Epithelial cell of esophagus (primary cell): Measurements from ENCODE around the gene DOK1.

Experiments
- DNase-seq: peaks from one replicate; pipeline ENCODE4 v3.0.0; 2010; ENCODE audit warnings: low read depth
- H3K4me3 ChIP-seq: 2 replicates; pipeline ENCODE4 v1.5.1; 2011; ENCODE audit warnings: mild to moderate bottlenecking, low read length, control low read depth
- TF ChIP-seq, protein P1 (sequence below): IDR thresholded peaks from 2 replicates; pipeline ENCODE4 v1.5.1; 2011; ENCODE audit warnings: low read depth, mild to moderate bottlenecking, low read length, control low read depth, inconsistent platforms; ENCODE audit not compliant: insufficient read depth; ENCODE audit errors: missing control alignments

The DOK1 gene

DNA sequence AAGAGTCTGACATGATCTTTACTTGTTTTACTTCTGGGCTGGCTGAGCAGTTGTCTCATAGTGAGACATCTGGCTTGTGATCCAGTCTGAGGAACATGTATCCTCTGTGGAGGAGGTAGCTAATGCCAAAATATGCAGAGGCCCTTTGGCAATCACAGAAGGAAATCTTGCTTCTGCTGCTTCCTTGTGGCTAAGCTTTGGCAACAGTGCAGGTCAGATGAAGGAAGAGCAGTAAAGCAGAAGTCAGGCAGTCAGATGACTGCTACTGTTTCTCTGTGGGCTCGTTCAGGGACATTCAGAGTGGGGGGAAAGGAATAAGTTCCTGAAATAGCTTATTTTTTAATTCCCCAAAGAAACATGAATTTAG, 22.3 kb downstream of the DOK1 start:
- TF ChIP-seq, protein P1, sequence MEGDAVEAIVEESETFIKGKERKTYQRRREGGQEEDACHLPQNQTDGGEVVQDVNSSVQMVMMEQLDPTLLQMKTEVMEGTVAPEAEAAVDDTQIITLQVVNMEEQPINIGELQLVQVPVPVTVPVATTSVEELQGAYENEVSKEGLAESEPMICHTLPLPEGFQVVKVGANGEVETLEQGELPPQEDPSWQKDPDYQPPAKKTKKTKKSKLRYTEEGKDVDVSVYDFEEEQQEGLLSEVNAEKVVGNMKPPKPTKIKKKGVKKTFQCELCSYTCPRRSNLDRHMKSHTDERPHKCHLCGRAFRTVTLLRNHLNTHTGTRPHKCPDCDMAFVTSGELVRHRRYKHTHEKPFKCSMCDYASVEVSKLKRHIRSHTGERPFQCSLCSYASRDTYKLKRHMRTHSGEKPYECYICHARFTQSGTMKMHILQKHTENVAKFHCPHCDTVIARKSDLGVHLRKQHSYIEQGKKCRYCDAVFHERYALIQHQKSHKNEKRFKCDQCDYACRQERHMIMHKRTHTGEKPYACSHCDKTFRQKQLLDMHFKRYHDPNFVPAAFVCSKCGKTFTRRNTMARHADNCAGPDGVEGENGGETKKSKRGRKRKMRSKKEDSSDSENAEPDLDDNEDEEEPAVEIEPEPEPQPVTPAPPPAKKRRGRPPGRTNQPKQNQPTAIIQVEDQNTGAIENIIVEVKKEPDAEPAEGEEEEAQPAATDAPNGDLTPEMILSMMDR, result peak; percentile 6
- peak; percentile 28 for DNase-seq

DNA sequence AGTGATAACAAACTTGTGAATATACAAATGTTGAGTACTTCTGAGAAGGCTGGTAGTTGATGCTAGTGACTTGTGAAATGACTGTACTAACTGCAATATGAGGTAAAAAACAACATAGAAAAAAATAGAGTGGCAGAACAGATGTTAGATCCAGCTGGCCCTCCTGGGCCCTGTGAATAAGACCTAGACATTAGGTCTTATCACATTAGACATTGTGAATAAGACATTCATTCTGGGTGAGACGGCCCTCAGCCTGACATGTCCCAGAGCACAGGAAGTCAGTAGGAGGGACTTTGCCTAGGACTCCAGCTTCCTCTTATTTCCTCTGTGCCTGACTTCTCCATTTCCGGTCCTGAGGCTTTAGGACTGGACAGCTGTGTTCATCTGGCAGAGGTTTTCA, 22.9 kb downstream of the DOK1 start:
- H3K4me3 ChIP-seq, result no peak overlapping the region
- no peak for DNase-seq
- TF ChIP-seq, protein P1, result no peak

More for the DNA sequence above, 22.3 kb downstream of the DOK1 start:
- no peak overlapping the region for H3K4me3 ChIP-seq

DNA sequence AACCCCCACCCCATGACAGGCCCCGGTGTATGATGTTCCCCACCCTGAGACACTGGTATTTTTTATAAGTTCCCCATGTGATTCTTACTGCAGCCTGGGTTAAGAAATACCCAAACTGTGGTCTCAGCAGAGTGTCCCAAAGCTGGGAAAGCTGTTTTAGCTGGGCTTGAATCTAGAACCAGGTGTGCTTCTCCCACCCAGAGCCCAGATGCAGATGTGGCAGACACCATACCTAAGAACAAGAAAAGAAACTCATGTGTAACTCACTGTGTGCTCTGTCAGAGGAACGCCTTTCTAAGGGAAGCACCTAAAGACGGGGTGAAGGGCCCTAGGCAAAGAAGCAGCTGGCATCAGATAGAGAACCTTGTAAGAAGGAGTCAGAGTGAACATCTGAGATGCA, 23.9 kb downstream of the DOK1 start:
- no peak for DNase-seq
- TF ChIP-seq, protein P1, result no peak
- no peak overlapping the region for H3K4me3 ChIP-seq

DNA sequence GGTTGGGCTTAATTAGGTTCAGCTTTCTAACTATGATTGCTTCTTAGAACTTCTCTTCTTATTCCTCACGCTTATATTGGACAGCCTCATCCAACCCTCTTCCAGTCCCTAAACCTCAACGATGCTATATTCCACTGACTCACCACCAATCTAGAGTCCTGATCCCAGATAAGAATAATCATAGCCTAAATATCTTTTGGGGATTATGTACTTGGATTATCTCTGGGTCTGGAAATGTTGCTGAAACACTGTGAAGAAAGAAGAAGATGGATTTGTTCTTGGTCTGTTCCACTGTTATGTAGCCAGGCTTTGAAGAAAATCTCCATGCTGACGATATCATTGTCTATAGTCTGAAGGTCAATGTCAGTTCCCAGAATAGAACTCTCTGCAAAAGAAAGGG, 26.9 kb downstream of the DOK1 start:
- no peak for DNase-seq
- TF ChIP-seq, protein P1, result no peak

DNA sequence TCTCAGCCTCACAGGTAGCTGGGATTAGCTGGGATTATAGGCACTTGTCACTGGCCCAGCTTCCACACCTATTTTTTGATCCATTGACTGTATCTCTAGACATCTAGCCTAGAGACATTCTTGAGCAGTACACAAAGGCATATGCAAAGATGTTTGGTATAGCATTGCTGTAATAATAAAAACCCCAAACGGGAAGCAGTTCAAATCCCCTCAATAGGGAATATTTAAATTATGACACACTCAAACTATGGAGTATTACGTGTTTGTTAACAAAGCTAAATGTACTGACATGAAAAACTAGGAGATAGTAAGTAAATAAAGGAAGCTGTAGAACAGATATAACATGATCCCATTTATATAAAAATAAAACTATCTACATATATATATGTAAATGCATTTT, 27.7 kb downstream of the DOK1 start:
- TF ChIP-seq, protein P1, result no peak
- no peak for DNase-seq
- H3K4me3 ChIP-seq, result no peak overlapping the region

More for the DNA sequence above, 26.9 kb downstream of the DOK1 start:
- no peak overlapping the region for H3K4me3 ChIP-seq

DNA sequence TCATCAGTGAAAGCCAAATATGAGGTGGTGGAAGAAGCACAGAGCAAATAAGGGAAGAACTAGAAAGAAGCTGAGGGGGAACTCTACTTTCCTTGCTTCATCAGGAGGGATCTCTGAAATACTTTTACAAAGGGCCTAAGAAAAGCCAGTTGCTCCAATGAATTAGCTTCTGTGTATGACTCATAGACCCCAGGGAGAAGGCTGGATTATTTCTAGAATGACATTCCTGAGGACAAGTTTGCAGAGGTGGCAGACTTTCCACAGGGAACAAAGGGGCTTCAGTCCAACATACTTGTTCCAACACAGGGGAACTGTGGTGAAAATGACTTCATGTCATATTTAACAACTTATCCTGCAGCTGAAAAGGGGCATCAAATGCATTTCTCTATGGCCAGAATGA, 29.0 kb downstream of the DOK1 start:
- TF ChIP-seq, protein P1, result no peak
- H3K4me3 ChIP-seq, result no peak overlapping the region
- peak; percentile 42 for DNase-seq

DNA sequence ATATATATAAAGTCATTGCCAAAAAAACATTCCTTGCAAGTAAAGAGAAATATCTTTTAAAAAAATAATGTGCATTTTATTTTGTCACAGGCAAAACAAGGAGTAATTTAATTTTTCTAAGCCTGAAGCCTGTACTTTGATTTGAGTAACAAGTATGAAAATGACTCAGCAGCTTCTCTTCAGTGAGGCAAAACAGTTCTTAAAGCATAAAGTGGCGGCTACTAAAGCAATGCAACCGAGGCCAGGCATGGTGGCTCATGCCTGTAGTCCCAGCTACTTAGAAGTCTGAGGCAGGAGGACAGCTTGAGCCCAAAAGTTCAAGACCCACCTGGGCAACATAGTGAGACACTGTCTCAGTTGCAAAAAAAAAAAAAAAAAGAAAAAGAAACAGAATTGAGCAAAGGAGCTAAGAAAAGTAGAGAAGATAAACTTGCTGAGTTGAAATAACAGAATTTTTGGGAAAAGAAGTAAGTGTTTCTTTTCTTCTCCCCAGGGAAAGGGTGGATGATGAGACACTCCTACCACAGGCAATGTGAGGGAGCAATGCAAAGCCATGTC, 29.6 kb downstream of the DOK1 start:
- TF ChIP-seq, protein P1, result no peak
- peak; percentile 45 for DNase-seq
- no peak overlapping the region for H3K4me3 ChIP-seq
